ENCODE results near the gene DMGDH. TPM values are rescaled to one million over a fixed set of nuclear protein-coding genes. Genes with fewer than 3 reads are reported as not detected.
"Not testable (repeated sequence)": the region's sequence is repeated elsewhere in the genome, so short reads cannot be mapped to it uniquely, and the experiment has no call there.

Gene DMGDH
- polyA plus RNA-seq, 4 donors: 13.0 to 26.0 (median 23.1) TPM

DNA sequence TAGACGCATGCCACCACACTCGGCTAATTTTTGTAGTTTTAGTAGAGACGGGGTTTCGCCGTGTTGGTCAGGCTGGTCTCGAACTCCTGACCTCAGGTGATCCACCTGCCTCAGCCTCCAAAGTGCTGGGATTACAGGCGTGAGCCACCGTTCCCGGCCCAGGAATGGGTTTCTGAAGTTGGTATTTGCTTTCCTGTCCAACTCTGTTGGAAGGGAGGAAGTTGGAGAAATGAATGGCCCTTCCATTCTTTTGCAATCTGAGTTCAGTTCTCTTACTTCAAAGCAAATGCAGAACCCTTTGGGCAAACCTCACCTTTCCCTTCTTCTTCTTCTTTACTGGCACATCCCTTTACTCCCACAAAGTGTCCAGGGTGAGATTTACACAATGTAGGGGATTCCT is 86.3 kb downstream of the DMGDH start:
- not testable (repeated sequence) for DNase-seq (ENCODE audit: low read depth in 4 of 4, low spot score in 2 of 4)

DNA sequence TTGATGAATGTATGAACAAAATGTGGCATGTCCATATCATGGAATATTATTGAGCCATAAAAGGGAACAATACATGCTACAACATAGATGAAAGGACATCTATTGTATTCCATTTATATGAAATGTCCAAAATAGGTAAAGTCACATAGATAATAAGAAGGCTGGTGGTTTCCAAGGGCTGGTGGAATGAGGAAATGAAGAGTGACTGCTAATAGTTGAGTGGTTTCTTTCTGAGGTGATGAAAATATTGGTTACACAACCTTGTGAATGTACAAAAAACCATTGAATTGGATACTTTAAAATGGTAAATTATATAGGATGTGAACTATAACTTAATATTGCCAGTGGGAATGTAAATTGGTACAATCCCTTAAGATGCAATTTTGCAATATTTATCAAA is 89.6 kb downstream of the DMGDH start:
- DNase-seq (ENCODE audit: low read depth in 4 of 4, low spot score in 2 of 4): no peak

DNA sequence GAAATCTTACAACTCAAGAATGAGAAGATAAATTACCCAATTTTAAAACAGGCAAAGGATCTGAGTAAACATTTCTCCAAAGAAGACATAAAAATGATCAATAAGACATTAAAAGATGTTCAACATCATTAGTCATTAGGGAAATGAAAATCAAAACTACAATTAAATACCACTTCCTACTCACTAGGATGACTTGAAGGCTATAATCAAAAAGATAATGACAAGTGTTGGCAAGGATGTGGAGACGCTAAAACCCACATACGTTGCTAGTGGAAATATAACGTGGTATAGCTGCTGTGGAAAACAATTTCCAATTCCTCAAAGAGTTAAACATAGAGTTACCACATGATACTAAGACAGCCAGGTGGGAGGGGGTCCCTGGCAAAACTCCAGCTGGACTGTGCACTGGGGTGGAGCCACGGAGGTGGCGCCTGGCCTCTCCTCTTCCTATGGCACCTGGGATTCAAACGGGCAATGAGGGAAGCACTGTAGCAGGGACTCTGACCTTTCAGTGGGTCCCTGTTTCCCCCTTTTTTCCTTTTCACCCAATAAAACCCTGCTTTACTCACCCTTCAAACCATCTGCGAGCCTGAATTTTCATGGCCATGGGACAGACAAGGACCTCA is 90.2 kb downstream of the DMGDH start:
- no peak for DNase-seq (ENCODE audit: low read depth in 4 of 4, low spot score in 2 of 4)

DNA sequence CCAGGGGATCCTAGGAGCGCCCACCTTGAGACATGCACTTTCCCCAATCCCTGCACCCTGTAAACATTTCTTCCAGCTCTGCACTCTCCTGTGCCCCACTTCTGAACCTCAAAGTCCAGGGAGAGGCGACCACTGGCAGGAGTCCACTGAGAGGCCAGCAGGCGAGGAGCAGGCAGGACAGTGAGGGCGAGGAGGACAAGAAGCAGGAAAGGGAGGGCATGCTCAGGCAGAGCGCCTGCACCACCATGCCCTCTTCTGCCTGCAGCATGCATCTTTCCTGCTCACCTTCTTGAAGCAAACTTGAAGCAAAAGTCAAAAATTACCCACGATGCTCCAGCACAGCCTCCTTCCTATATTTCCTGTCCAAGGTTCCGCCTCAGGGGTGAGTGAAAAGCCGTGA is 94.4 kb downstream of the DMGDH start:
- DNase-seq (ENCODE audit: low read depth in 4 of 4, low spot score in 2 of 4): no peak

DNA sequence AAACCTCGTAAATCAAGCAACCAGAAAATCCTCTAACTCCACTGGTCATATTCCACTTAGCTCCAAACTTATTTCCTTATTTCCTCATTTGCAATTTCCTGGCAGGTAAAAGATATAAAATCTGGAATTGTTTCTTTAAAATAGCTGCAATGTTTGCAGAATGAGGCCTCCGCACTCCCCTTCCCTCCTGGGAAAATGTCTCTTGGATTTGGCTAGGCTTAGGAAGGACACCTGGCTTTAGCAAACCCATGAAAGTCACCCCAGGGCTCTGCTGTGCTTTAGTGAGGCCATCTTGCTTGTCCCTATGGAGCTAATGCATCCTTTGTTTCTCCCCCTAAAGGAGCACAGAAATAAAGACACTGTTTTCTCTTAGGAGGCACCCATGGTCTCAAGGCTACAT is 94.9 kb downstream of the DMGDH start:
- no peak for DNase-seq (ENCODE audit: low read depth in 4 of 4, low spot score in 2 of 4)

DNA sequence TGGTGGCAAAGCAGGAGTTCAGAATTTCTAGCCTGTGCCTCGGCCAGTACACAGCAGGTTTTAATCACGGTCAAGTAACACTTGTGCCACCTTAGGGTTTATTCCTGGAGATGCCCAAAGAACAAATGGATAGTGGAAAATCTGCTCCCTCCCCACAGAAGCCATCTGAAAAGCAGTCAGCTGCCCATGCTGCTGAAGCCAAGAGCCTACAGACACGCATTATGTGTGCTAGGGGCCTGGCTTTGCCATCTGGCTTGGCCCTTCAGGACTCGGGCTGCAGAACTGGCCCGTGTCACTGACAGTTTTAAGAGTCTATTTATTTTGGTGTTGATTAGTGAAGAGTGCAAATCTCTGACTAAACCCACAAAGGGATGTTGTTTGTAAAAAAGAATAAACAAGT is 95.5 kb downstream of the DMGDH start:
- no peak for DNase-seq (ENCODE audit: low read depth in 4 of 4, low spot score in 2 of 4)

DNA sequence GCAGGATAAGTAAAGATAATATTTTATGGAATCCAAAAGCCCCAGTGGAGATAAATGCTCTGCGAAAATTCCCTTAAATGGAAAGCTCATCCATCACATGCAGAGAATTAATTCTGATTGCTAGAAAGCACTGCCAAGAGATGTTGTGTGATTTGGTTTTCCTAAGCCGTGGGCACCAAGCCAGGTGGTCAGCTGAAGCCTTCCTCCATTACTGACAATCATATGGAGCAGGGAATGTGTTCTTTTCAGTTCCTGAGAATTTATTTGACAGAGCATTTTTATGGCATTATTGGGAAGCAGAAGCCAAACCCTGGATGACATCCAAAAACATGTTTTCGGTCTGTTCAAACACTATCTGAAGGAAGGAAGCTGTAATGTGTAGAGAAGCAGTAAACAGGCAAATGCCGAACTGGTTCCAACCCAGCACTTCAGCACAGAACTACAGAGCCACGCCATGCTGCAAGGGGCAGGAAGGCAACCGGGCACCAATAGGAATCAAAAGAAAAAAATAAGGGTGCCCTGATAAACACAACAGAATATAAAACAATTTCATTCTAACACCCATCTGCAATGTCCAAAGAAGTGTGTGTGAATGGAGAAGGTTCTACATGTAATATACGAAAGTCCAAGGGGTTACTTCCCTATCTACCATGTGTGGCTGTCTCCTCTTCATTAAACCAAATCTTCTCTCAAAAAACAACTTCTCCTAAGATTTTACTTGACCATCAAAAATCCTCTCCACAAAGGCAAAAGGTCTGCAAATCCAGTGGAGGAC is 96.6 kb downstream of the DMGDH start:
- peak in 2 of 4 donors; percentile 56 to 61 for DNase-seq (ENCODE audit: low read depth in 4 of 4, low spot score in 2 of 4)

DNA sequence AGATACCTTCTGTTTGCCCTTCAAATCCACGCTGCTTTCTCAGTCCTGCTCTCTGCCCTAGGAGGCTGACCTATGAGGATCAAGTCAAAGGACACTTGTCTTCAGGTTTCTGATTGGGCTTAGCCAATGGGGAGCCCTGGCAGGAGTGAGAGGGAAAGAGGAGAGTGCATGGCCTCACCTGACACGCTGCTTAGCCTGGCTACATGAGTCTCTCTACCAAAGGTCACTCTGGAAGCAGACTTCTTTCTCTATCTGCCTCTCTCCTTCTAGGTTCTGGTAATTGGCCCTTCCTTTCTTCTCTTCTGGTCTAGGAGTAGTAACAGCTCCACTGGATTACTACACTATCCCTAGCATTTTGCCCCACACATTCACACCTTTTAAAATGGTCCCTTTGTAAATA is 97.5 kb downstream of the DMGDH start:
- no peak for DNase-seq (ENCODE audit: low read depth in 4 of 4, low spot score in 2 of 4)

DNA sequence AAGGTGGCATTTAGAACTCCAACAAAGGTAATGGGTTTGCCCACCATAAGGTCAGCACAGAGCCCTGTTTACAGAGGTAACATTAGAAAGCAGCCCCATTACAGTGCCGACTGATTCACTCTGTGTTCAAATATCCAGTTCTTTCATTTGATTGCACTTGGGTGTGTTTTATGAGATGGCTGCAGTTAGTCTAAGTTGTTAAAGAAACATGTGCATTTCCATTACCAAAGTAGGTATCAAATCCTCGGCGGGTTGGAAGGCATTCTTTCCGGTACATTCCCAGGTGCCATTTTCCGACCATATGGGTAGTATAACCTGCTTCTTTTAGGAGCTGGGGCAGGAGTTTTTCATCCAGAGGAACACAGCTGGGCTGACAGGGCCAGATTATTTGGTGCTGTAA is 100.7 kb downstream of the DMGDH start:
- DNase-seq (ENCODE audit: low read depth in 4 of 4, low spot score in 2 of 4): no peak

DNA sequence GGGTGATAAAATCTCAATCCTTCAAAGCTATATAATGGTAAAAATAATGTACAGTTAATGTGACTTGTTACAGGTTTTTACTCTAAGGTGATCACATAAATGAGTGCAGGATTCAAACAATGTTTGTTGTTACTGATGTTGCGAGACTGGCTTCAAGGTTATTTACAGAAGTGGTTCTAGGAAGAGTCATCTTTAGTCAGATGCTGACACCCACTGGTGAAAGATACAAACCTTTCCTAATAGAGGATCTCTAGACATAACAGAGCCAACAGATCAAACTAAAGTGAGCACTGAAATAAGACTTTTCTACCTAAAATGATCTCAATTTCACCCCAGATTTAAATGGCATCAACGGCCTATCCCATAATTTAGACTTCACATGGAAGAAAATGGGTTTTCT is 104.6 kb downstream of the DMGDH start:
- peak in 1 of 4 donors; percentile 49 for DNase-seq (ENCODE audit: low read depth in 4 of 4, low spot score in 2 of 4)

DNA sequence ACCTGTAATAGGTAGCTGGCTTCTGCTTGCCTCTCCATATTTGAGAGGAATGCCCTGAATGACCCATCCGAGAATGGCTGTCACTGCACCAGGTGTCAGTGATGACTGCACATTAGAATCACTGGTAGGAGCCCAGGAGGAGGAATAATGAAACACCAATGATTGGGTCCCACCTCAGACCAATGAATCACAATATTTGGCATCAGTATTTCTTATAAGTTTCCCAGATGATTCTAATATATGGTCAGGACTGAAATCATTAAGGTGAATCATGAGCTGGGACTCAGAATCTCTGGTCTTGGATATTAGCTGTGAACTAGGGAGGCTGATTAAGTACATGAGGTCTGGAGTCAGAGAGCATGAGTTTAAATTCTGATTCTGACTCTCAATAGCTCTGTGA is 107.7 kb downstream of the DMGDH start:
- no peak for DNase-seq (ENCODE audit: low read depth in 4 of 4, low spot score in 2 of 4)

DNA sequence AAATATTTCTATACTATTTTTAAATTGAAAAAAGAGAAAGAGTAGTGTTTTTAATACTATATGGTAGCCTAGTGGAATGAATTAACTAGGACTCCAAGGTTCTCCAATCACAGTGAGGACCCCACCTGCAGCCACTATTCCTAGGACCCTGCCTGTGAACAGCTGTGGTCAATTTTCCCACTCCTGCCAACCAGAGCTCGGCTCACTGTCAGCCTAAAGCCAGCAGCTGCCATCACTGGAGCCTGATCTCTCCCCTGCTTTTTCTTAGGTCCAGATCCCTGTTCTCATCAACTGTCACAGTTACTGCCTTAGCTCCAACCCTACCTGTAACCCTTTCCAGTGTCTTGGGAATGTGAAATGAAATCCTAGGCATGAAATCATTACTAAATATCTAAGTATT is 109.7 kb downstream of the DMGDH start:
- no peak for DNase-seq (ENCODE audit: low read depth in 4 of 4, low spot score in 2 of 4)

DNA sequence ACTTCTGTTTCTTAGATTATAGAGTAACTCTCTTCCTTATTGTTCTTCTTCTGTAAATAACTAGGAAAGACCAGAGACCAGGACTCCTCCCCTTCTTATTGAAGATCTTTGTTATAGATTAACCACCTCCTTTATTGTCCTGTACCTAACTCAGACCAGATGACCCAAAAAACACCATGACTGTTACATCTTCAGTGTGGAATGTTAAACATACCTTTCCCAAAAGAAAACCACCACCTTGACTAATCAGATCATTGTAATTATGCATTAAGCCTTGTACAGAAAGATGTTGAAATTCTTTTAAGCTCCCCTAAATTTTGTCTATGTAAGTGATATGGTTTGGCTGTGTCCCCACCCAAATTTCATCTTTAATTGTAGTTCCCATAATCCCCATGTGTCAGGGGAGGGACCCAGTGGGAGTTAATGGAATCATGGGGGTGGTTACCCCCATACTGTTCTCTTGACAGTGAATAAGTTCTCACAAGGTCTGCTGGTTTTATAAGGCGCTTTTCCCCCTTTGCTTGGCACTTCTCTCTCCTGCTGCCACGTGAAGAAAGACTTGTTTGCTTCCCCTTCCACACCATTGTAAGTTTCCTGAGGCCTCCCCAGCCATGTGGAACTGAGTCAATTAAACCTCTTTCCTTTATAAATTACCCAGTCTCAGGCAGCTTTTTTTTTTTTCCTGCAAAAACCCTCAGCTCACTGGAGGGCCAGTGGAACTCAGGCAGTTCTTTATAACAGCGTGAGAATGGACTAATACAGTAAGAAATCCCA is 110.6 kb downstream of the DMGDH start:
- DNase-seq (ENCODE audit: low read depth in 4 of 4, low spot score in 2 of 4): peak in 1 of 4 donors; percentile 12

DNA sequence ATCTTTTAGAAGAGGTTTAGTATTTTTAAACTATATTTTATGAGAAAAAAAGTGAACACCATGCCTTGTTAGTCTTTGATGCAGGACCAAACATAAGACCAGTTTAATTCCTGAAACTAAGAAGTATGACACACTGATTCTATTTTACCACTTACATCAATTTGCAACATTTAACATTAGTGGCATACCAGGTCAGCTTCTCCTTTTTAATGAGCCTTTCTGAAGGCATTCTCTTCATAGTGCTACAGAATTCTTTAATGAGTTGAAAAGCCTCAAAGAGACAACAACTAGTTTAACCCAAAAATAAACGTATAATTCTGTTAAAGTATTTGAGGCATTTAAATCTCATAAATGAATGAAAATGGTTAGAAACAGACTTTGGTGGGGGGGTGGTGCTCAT is 112.6 kb downstream of the DMGDH start:
- DNase-seq (ENCODE audit: low read depth in 4 of 4, low spot score in 2 of 4): no peak

DNA sequence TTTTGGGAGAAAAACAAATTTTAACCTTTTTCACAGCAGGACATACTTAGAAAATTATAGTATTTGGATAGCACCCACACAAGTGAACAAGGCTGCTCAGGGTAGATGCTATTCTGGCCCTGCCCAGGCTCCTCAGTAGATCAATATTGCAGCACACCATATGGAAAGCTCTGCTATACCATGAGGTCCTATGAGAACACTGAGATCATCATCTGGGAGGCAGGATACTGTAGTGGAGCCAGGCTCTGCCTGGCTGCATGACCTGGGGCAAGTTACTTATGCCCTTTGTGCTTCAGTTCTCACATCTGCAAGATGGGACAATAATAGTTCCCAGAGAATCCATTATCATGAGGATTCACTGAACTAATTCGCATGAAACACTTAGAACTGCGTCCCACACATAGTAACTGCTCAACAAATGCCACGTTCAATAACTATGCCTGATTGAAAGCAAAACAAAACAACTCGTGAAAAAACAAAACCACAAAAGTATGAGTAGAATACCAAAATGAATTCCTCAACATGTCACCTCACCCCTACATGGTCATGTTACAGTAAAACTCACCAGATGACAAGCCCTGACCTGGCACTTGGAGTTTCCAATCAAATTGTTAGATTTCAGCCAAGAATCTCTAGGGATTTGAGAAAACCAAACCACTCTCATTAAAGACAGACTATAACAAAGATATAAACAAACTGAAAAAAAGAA is 116.2 kb downstream of the DMGDH start:
- no peak for DNase-seq (ENCODE audit: low read depth in 4 of 4, low spot score in 2 of 4)

Other genes with a start within 250 kb of the DMGDH start
- gene ARSB, start 84.4 kb downstream of the DMGDH start, polyA plus RNA-seq (ENCODE audit: insufficient read length in 4 of 4): 10 to 100 TPM; 17.6 to 20.6 (median 19.0) TPM
- 10 to 100 TPM; 22.3 to 58.5 (median 51.8) TPM for gene BHMT2, start 93 bp upstream of the DMGDH start, polyA plus RNA-seq (ENCODE audit: insufficient read length in 4 of 4)
- 100 to 1,000 TPM; 225 to 404 (median 280) TPM for gene BHMT, start 42.1 kb upstream of the DMGDH start, polyA plus RNA-seq (ENCODE audit: insufficient read length in 4 of 4)
- gene JMY, start 166.5 kb upstream of the DMGDH start, polyA plus RNA-seq (ENCODE audit: insufficient read length in 4 of 4): 10 to 100 TPM; 21.3 to 29.0 (median 24.4) TPM

Measured in left renal cortex interstitium (tissue), 4 donors.